GM19023 (cell line): ENCODE measurements around the gene GPT2.

Source experiments
- ATAC-seq: cut with Tn5 transposase; IDR thresholded peaks from one replicate; pipeline ENCODE4 v1.9.1; 2021; ENCODE audit warnings: mild to moderate bottlenecking, moderate library complexity; ENCODE audit not compliant: unreplicated experiment

Gene GPT2

GRCh38 chr16:46895399-46896313, 11.5 kb downstream of the GPT2 start:
- no peak for ATAC-seq

- no peak for ATAC-seq
These were observed 12.3 kb downstream of the GPT2 start for GRCh38 chr16:46896314-46896968.

DNA sequence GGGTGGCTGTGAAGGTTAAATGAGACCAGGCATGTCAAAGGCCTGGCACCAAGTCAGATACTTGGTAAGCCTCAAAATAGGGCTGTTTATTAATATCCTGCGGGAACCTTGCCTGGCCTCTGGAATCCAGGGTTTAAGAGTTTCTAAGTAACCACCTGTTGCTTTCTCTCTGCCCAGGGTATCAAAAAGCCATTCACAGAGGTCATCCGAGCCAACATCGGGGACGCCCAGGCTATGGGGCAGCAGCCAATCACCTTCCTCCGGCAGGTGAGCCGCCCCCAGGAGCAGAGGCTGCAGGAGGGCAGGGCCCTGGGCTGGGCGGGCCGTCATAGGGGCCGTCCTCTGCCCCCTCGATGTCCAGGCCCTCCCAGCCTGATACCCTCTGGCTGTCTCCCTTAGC, 13.3 kb downstream of the GPT2 start:
- ATAC-seq, result no peak

DNA sequence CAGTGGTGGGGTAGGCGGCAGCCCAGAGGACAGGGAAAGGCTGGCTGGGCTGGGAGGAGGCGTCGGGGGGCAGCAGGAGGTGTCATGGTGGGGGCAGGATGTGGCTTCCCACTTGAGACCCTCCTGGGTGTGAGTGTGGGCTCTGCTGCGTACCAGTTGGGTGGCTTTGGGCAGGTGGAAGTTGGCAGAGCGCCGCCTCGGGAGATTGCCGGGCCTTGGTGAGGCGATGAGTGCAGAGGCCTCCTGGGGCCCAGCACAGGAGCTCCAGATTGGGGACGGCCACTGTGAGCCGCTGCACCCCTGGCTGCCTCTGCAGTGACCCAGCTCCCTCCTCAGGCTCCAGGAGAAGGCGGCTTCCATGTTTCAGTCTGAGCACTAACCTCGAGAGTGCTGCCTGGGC, 13.8 kb downstream of the GPT2 start:
- no peak for ATAC-seq

DNA sequence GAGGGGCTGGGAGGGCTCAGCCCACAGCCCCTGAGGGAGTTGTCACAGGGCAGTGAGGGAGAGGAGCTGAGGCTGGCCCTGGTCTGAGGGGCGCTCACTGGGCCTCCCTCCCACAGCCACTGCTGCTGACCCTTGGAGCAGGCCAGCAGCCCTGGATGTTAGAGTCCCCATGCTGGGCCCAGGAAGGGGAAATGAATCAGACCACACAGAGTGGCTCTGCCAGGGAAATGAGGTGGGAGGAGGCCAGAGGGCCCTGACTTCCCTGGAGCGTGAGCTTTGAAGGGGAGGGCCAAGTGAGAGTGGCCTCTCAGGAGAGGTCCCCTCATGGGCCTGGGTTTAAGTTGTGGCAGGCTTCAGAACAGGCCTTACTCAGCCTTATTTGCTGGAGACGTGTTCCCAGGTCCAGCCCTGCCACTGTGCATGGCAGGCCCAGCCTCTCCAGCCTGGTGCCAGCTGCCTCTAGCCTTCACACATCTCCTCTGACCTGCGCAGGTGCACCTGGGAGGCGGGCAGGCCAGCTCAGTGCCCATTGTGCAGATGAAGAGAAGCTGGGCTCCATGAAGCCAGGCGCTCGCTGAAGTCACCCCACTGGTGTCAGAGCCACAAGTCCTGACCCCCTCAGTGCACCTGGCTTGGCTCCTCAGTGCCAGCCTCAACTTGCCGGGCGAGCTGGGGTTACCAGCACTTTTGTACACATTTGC, 15.4 kb downstream of the GPT2 start:
- ATAC-seq, result no peak

- ATAC-seq, result no peak
These were observed 16.5 kb downstream of the GPT2 start for GRCh38 chr16:46900455-46901235.

- no peak for ATAC-seq
These were observed 17.5 kb downstream of the GPT2 start for GRCh38 chr16:46901709-46902108.

- ATAC-seq, result no peak
These were observed 19.2 kb downstream of the GPT2 start for GRCh38 chr16:46903255-46903905.

DNA sequence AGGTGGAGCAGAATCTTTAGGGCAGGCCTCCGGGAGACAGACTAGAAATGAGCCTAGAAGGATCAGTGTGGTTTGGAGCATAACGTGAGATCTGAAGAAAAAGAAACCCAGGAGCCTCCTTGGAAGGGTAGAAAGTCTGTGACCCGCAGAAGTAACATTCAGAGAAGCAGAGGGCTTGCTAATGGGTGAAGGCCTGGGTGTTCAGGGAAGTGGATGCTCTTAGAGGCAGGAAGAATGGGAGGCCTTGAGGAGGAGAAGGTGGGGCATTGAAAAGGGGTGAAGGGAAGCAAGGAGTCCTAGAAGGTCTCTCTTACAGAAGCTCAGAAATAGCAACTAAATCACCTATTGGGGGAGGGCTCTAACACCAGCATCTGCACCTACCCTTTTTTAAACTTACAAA, 20.3 kb downstream of the GPT2 start:
- no peak for ATAC-seq

GRCh38 chr16:46906360-46907060, 22.3 kb downstream of the GPT2 start:
- no peak for ATAC-seq

DNA sequence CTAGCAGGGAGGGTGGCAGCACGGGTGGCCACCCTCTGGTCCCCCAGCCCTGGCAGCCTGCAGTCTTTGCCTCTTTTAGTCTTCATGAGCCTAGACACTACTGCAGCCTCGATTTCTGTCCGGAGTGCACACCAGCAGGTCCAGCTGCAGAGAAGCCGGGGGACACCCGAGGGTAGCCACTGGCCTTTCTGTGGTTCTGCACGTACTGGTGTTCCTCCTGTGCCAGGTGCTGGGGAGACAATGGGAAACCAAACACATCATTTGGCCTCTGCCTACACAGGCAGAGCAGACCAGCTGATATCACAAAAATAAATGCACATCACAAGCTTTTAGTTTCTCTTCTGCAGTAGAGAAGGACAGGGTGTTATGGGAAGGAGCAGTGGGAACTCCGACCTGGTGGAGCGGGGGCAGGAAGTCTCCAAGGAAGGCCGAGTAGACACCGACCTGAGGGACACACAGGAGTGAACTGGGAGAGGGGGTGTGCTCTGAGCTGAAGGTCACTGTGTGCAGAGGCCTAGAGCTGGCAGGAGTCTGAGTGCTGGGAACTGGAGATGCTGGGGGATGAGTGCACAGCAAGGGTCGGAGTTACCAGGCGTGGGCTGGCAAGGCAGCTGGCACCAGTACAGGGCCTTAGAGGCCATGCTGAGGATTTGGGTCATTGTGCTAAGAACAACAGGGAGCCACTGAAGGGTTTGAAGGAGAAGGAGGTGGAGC, 23.1 kb downstream of the GPT2 start:
- no peak for ATAC-seq

DNA sequence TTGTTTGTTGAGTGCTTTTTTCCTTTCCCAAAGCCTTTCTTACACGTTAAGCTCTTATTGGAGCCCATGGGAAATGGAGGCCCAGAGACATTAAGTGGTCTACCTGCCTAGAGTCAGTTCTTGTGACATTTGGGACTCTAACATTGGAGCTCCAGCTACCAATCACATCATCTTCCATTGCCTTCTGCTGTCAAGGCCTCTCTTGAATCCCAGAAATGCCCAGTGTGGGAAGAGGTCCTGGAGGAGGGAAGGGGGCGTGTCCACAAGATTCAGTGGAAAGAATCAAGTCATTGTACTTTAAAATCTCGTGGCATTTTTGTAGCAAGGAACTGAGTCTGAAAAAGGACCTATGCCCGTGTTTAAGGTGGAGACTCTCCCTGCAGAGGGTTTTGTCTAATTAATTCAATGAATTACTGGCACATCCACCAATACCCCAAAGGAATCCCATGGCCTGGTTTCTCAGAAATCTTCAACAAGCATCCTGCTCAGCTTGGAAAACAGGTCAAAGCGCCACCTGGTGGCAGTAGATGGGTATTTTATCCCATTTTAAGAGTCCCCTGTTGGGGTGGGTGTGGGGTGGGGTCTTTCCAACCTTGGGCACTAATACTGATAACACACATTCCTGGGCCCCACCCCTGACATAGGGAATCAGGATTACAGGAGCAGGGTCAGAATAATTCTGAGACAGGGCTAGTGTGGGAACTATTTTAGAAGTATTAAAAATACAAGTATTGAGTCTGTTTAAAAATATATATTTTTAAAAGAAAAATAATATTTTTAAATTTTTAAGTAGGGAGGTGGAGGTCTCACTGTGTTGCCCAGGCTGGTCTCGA, 24.6 kb downstream of the GPT2 start:
- no peak for ATAC-seq

DNA sequence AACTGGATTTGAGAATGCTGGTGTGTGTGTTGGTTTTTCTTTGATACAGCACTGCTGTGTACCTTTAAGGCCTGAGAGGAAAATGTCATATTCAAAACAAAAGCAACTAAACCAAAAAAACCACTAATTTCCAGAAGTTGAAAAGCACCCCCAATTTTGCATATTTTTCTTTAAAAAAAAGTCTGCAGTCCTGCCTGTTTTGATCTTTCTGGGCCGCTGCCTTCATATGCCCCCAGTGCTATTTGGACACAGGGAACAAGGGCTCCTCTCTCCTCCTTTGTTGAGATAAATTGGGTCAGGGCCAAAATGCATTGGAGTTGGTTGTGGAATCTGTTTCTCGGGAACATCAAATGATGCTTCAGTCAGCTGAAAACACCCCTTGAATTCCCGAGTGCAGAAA, 26.9 kb downstream of the GPT2 start:
- peak; percentile 59 for ATAC-seq

- no peak for ATAC-seq
These were observed 27.5 kb downstream of the GPT2 start for GRCh38 chr16:46911650-46912049.

DNA sequence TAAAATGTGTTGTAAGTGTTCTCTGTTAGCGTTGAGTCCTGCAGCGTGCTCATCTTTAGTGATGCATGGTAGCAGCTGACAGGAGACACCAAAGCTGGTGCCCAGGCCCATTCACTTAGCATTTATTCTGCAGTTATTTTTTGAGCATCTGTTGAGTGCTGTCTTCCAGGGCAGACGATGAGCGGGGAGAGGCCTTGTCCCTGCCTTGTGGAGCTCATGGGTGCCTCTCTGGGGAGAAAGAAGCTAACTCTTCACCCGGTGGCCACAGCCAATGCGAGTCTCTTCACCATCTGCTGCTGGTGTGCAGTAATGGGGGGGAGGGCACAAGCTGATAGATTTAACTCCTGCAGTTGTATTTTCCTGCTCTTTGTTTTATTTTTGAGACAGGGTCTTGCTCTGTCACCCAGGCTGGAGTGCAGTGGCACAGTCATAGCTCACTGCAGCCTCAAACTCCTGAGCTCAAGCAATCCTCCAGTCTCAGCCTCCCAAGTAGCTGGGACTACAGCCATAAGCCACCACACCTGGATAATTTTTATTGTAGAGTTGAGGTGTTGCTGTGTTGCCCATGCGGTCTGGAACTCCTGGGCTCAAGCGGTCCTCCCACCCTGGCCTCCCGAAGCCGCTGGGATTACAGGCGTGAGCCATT, 30.5 kb downstream of the GPT2 start:
- ATAC-seq, result no peak

DNA sequence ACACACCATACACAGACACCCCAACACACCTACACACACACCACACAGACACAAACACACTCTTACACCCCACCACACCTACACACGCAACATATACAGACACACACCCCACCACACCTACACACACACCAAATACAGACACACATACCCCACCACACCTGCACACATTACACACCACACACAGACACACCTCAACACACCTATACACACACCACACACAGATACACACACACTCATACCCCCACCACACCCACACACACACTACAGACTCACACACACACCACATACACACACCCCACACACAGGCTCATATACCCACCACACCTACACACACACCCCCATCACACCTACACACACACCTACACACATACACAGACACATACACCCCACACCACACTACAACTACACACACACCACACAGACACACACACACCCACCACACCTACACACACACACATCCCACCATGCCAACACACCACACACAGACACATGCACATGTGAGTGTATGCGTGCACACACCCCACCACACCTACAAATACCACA, 31.4 kb downstream of the GPT2 start:
- ATAC-seq, result no peak

DNA sequence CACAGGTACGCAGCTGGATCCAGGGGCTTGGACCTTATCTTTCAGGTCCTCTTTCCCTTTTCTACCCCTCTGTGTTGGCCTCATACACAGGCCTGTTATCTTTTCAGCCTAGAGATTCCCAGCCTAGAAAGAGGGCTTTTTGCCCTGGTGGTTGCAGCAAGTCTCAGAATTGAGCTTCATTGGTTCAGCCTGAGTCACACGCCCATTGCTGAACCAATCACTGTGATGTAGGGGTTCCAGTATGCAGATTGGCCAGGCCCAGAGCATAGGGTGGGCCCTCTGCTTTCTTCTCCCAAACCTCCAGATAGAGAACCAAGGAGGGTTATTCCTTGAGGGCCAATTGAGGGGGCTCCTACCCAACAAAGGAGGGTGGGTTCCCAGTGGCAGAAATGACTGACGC, 32.8 kb downstream of the GPT2 start:
- ATAC-seq, result no peak

- no peak for ATAC-seq
These were observed 34.2 kb downstream of the GPT2 start for GRCh38 chr16:46918400-46918799.
